Fibroblast of skin of left quadriceps (primary cell): ENCODE measurements around the gene NUB1.

Experiments used
- DNase-seq, 2 experiments: peaks; one replicate each; pipeline ENCODE4 v3.0.0-alpha.2; 2013; ENCODE audit warnings: low read depth in 2 of 2

NUB1 gene

DNA sequence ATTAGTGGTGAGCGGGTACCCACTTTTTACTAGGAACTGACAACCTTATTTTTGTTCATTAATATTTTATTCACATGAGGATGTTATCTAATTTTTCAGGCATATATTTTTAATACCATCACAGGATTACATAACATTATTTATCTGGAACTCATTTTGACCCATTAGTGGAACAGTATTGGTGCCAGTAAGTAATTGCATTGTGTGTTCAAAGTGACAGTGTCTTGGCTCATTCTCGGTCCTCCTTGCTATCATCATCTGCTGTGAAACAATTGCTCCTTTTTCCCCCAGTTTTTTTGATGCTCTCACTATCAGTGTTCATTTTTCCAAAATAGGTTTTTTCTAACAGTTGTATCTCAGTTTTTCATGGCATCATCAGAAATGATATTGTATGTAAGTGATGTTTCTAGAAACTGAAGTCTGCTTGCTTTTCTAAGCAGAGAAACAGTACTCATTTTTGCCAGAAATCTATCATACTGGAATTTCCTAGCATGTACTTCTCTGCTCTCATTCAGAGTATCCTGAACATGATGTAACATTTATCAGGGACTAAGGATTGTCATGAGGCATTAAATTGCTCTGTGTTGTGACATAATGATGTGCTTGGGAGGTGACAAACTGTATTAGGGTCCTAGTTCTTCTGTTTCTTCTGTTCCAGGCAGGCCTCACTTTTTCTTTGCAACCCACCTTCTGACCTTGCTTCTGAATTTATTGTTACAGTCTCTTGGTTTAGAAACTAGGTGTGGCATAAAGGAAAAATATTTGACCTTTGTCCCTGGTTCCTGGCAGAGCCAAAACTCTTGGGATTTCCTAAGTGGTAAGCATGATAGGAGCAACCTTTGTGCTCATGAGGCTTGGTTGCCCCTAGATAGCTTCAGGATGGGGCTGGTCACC is 4.2 kb downstream of the NUB1 start:
- no peak for DNase-seq

DNA sequence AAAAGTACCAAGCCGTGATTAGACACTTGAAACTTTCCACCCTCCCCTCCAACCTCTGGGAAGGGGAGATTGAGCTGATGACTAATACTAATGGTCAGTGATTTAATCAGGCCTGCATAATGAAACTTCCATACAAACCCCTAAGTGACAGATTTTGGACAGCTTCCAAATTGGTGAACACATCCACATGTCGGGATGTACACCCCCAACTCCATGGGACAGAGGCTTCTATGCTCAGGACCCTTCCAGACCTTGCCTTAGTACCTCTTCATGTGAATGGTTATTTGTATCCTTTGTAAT is 4.8 kb downstream of the NUB1 start:
- DNase-seq, result no peak

DNA sequence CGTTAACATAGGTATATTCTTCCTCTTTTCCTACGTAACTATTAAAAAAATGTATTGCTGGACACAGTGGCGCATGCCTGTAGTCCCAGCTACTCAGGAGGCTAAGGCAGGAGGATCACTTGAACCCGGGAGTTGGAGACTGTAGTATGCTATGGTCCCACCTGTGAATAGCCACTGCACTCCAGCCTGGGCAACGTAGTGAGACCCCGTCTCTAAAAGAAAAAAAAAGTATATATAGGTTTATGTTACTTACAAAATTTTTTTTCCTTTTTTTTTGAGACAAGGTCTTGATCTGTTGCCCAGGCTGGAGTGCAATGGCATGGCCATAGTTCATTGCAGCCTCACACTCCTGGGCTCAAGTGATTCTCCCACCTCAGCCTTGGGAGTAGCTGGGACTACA is 5.6 kb downstream of the NUB1 start:
- DNase-seq, result no peak

DNA sequence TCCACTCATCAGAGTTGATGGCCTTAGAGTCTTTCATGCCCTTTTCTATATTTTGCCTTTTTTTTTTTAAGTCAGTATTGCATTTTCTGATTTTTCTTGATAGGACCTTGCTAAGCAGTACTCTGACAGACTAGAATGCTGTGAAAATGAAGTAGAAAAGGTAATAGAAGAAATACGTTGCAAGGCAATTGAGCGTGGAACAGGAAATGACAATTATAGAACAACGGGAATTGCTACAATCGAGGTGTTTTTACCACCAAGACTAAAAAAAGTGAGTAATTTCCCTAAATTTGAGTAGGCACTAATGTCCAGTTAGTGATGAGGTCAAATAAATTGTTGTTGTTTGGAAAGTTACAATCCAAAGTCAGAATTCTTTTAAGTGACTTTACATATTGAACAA is 7.4 kb downstream of the NUB1 start:
- no peak for DNase-seq

DNA sequence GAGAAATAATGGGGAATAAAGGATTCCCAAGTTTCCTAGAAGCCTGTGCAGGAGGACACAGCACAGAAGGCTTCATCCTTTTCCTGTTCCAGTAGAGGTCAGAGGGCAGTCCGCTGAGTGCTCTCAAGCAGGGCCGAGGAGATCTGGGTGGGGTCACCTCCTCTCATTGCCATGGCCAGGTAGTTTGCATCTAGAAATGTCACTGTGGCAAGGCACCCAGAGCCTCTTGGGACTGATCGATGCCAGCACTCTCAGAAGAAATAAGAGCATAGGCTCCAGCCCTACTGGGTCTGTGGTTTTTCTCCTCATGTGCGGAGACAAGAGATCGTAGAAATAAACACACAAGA is 7.9 kb downstream of the NUB1 start:
- no peak for DNase-seq

DNA sequence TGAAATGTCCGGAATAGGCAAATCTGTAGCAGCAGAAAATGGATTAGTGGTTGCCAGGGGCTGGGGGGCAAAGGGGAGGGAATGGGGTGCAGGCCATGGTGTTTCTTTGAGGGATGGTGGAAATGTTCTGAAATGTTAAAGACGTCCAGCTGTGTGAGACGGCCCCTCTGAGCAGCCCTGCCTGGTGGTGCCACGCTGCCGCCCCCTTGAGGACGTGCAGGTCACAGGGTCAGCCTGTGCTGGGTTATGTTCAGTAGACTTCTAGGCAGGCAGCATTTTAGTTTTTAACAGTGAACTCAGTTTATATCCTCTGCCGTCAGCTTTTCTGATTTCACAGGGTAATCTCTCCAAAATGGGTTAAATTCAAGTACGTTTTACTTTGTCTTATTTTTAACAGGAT is 9.4 kb downstream of the NUB1 start:
- DNase-seq, result no peak

DNA sequence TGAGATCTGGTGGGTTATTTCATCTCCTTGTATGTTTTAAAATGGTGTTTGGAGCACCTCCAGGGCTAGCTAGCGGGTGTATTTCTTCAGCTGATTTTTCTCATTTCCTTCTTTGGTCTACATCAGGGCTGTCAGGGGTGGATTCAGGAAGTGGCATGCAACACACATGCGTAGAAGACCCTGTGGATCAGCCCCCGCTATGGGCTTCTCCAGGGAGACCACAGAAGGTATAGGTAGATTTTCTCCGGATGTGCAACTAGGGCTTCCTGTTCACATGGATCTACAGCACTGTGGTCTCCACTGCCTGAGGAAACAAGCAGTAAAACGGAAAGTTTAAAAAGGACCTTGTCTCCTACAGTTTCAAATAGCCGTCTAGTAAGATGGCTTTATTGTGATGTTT is 10.4 kb downstream of the NUB1 start:
- no peak for DNase-seq

DNA sequence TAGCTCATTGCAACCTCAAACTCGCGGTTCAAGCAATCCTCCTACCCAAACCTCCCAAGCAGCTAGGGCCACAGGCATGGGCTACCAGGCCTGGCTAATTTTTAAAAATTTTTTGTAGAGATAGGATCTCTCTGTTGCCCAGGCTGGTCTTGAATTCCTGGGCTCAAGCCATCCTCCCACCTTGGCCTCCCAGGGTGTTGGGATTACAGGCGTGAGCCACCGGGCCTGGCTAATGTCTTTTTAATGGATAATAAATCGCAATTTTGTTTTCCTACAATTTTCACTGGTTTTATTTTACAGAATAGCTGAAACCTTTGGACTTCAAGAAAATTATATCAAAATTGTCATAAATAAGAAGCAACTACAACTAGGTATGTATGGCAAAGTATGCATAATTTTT is 10.9 kb downstream of the NUB1 start:
- no peak for DNase-seq

DNA sequence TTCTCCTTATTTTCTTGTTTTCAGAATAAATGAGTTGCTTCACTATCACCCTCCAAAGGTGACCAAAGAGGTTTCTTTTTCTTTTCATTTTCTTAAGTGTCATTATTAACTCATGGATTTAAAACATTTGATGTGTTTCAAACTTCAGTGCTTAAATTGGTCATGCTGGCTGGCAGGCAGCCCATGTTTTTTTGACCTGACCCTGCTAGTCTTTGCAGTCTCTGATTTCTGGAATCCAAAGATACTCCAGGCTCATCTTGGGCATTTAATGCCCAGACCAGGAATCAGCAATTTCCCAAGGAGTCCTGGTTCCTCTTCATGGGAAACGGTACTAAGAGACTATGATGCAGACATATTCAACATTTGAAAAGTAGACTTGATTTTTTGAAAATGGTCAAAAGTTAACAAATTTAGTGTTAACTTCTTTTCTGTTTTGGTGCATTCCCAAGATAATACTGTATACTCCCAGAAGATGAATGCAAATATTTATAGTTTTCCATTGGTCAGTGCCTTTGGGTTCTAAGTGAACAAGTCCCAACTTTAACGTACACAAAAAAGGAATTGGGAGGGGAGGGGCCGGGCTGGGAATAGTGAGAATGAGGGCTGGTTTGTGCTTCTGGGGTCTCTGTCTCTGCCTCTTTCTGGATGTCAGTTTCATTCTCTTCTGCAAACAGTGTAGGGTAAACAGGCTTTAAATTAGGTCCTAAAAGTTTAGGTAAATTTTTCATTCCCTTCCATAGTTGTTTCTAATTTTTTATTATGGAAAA is 19.8 kb downstream of the NUB1 start:
- no peak for DNase-seq

DNA sequence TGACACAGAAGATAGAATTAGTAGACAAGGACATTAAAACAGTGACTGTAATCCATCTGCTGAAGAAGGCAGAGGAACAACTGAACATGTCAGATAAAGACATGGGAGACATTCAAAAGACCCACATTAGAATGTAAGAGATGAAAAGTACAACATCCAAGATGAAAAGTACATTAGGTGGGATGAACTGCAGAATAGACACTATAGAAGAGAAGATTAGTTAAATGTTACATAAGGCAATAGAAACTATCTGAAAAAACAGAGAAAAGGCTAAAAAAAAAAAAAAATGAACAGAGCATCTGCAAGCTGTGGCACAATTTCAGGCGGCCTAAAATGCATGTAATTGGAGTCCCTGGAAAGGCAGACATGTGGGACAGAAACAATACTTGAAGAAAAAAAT is 21.6 kb downstream of the NUB1 start:
- DNase-seq, result no peak

DNA sequence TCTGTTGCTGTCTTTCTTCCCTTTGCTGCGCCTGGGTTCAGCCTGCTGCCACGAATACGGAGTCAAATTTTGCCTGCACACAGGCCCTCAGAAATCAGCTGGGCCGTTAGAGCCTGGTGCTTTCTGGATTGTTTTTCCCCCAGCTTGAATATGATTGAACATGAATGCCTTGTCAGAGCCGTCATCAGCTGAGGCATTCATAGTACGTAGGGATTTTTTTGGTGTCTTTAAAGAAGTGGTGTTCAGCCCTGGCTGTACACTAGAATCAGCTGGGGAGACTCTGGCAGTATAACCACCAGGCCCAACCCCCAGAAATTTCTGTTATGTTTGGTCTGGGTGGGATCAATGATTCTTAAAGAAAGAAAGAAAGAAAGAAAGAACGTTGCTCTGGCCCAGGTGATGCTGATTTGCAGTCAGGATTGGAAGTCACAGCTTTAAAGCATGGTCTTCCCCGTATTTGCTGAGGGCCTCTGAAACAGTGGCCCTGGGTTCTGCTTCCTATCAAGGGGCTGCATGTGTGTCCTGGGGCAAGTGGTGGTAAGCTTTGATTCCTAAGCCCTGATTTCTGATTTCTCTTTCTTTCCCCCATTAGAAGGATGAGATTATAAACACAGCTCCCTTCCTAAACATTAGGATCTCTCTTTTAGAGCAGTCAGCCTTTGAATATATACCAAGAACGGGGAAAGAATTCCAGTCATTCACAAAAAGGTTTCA is 24.7 kb downstream of the NUB1 start:
- DNase-seq, result no peak

DNA sequence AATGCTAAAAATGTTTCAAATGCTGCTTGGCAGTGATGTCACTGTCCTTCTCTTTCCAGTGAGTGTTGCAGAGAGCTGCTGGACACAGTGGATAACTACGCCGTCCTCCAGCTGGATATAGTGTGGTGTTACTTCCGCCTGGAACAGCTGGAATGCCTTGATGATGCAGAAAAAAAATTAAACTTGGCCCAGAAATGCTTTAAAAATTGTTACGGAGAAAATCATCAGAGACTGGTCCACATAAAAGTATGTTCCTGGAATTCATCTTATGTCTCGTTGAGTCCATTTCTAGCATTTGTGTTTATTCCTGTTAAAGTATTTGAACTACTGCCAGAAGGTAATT is 25.2 kb downstream of the NUB1 start:
- peak; percentile 40 to 46 for DNase-seq

DNA sequence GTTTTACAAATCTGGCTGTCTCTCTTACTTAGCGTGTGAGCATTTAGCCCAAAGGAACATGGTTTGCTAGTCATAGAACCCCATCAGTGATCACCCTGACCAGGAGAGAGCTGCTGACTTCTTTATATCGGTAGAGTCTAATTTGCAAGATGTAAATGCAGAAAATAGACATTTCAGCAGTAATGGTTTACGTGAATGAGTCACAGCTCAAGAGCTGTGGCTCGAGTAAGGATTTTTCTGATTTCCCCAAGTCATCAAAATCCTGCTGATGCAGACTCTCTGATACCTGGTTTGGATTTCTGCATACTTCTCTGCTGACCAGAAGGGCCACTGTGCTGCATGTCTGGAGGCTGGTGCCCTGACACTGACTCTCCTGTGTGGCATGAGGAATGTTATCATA is 25.7 kb downstream of the NUB1 start:
- peak in 1 of 2 experiments; percentile 14 for DNase-seq

DNA sequence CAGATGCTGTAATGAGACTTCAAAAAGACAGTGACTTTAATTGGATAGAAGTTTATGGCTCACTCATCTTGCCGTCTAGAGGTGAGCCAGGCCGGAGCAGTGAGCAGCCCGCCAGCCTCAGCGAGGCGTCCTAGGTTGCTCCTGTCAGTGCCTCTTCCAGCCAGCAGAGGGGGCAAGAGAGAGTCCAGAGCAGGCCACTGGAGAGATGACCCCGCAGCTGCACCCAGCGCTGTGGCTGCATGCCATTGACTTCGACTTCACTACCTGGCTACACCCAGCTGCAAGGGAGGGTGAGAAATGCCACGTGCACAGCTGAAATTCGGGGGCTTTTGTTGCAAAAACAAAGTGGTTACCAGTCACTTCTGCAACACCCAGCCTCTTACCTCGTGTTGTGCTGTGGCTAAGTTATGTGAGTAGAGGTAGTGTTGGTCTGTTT is 26.5 kb downstream of the NUB1 start:
- DNase-seq, result peak; percentile 25 to 40

DNA sequence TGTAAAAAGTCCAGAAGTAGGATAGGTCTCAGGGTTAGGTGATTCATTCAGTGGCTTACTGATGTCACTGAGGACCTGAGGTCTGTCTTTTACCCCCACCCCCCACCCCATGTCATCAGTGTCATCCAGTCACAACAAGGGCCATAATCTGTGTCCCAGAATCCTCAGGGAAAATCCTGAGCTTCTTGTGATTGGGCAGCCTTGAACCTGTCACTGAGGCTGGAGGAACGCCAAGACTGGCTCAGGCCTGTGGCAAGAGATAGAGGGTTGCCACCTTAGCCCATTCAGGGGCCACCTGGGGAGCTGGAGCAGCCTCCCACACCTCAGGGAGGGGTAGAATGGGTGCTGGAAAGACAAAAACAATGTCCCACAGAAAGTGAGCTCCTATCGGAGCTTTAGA is 29.7 kb downstream of the NUB1 start:
- no peak for DNase-seq

DNA sequence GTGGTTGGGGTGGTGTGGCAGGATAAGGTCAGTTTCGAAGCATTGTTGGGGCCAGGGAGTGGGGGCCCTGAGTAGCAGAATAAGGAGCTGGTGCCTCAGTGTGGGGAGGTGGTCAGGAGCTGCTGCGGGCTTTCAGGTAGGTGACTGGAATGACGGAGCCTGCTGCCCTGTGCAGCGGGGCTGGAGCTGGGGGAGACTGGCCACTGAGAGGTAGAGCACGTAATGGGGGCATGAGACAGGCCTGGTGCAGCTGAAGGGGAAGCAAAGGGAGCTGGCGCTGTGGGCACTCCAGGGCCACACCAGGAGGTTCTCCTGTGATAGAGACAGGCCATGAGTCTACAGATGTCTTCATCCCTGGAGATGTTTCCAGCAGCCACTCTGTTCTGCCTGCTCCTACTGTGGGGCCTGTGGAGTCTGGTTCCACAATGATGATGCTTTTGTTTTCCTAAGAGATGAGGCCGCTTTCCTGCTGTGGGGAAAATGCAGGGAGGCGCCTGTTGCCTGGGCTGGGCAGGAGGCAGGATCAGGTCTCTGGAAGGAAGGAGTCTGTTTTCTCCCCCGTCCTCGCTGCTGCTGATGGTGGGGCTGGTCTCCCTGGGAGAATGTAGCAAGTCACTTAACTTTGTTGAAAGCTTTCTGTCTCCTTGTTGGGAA is 31.1 kb downstream of the NUB1 start:
- no peak for DNase-seq

DNA sequence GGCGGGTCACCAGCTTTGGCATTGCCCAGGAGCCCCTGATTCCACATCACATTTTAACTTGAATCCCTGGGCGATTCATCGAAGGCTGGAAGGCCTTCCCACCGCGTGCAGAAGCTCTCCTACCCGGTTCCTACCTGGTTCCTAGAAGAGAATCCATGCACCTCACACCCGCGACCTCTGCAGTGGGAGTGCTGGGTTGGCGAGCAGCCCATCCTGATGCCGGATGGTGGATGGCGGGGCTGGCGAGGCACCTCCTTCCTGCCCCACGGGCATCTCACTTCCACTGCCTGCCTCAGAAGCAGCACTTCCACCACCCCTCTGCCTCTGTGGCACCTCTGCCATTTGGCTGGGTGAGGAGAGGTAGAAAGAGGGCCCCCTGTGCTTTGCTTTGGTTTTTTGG is 32.0 kb downstream of the NUB1 start:
- DNase-seq, result no peak

DNA sequence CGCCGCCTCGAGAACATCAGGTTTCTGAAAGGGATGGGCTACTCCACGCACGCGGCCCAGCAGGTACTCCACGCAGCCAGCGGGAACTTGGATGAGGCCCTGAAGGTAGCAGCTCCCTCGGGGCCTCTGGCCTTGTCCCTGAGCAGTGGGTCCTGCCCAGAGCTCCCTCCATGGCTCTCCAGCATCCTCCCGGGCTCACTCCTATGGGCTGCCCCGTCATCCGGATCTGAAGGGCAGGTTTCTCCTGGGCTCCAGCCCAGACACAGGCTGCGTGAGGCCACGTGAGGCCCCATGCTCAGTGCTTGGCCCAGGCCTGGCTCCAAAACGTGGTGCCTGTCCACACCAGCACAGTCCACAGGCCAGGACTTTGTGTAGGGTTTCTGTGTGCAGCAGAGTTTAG is 32.5 kb downstream of the NUB1 start:
- DNase-seq, result no peak

DNA sequence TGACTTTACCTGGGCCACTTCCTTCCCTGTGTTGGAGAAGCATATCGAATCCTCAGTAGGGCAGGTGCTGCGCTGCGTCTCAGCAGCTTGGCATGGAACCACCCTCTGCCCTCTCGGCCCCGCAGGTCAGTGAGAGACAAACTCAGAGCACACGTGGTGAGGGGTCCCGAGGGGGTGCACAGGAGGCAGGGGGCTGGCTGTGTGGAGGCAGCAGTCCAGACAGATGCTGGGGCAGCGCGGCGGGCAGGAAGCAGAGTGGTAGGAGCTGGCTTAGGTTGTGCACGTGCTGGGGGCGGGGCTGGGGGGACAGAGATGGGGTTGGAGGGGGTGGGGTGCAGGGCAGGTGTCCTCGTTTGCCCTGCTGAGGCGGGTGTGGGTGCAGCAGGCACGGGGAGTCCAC is 33.1 kb downstream of the NUB1 start:
- no peak for DNase-seq

DNA sequence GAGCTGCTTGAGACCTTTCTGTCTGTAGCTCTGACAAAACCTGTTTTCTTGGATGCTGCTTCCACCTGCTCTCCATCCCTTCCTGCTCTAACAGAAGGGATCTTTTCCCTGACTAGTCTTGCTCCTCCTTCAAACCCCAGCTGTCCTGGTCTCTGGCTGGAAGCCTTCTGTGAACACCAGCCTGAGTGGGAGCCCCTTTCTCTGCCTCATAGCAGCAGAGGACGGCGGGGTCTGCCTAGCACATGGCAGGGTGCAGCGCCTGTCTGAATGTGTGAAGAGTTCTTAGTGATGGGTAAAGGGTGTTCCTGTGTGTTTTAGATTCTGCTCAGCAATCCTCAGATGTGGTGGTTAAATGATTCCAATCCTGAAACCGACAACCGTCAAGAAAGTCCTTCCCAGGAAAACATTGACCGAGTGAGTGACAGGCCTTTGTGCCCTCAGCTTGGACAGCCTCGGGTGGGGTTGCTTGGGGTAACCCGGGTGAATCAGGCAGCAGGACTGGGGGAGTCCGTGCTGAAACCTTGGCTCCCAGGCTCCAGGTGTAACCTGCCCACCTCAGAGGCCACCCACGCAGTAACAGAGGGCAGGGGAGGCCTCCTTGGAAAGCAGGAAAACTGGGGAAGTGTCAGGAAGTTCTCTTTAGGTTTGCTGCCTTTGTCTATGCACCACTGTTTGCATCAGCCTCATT is 34.1 kb downstream of the NUB1 start:
- no peak for DNase-seq

DNA sequence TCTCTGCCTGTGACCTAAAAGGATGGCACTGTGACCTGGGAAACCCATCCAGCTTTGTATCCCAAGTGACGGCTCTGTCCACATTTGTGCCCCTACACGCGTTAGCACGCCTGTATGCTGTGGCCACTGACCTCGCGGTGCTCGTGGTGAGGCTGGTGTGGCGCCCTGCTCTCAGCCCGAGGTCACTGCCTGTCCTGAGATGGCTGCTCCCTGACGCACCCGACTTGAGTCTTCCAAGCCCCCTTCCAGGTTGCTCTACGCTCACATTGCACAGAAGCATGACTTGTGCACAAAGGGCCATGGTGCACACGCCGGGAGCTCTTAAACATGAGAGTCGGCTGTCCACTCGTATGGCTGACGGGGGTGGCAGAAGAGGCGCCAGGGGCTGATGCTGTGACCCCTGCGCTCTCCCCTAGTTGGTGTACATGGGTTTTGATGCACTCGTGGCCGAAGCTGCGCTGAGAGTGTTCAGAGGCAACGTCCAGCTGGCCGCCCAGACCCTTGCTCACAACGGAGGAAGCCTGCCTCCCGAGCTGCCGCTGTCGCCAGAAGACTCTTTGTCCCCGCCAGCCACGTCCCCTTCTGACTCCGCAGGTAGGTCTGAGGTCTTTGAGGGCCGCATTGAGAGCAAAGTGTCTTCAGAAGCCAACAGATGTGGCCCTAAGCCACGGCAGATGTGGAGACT is 34.7 kb downstream of the NUB1 start:
- DNase-seq, result no peak
